OCI-LY7 (cell line): Measurements from ENCODE around the gene SLC9A9. TPM values are rescaled to one million over a fixed set of nuclear protein-coding genes. Genes with fewer than 3 reads are reported as not detected.

ENCODE experiments used
- BruUV-seq: library from RNA; stranded (reverse); fragments of 400-500 nt; replicated peaks from 2 replicates; lab custom pipeline; 2021; lab: Mats Ljungman, UMichigan
- CTCF ChIA-PET: fragments of 300-600 bp; sonication (Branson Sonifier 250); formaldehyde crosslinking; loops from one replicate; lab custom pipeline; 2022; ENCODE audit warnings: antibody characterized with exemption; ENCODE audit not compliant: unreplicated experiment; lab: Charles Lee
- POLR2A ChIA-PET: fragments of 300-600 bp; sonication (Branson Sonifier 250); formaldehyde crosslinking; loops from one replicate; lab custom pipeline; 2022; ENCODE audit warnings: antibody characterized with exemption; lab: Charles Lee
- DNase-seq: peaks from one replicate; pipeline ENCODE4 v3.0.0-alpha.2; 2015; ENCODE audit warnings: low spot score
- H2AFZ ChIP-seq: fragments of 200-600 bp; sonication (generic), shearing (Covaris generic); 2 replicates; pipeline ENCODE4 v1.6.1; 2014; ENCODE audit warnings: mild to moderate bottlenecking, antibody characterized with exemption, low read length, moderate library complexity
- H3K27ac ChIP-seq: fragments of 200-600 bp; sonication (generic); 2 replicates; pipeline ENCODE4 v1.5.1; 2014; ENCODE audit warnings: mixed run types, low read depth, mild to moderate bottlenecking, moderate library complexity, low read length, inconsistent platforms; ENCODE audit not compliant: poor library complexity, severe bottlenecking
- H3K36me3 ChIP-seq: fragments of 200-600 bp; sonication (generic); 2 replicates; pipeline ENCODE4 v1.6.1; 2014; ENCODE audit warnings: mild to moderate bottlenecking, antibody characterized with exemption, low read length, moderate library complexity, mixed read lengths; ENCODE audit not compliant: insufficient read depth
- H3K4me1 ChIP-seq: fragments of 200-600 bp; sonication (generic); 2 replicates; pipeline ENCODE4 v1.5.1; 2014; ENCODE audit warnings: mild to moderate bottlenecking, low read length; ENCODE audit not compliant: insufficient read depth, poor library complexity, severe bottlenecking
- H3K4me2 ChIP-seq: fragments of 200-600 bp; sonication (generic); 2 replicates; pipeline ENCODE4 v1.6.1; 2014; ENCODE audit warnings: mild to moderate bottlenecking, low read length
- H3K4me3 ChIP-seq: fragments of 200-600 bp; sonication (generic); 2 replicates; pipeline ENCODE4 v1.5.1; 2014; ENCODE audit warnings: mild to moderate bottlenecking, low read depth, low read length; ENCODE audit not compliant: poor library complexity, severe bottlenecking
- H3K79me2 ChIP-seq: fragments of 200-600 bp; sonication (generic); 2 replicates; pipeline ENCODE4 v1.6.1; 2016; ENCODE audit warnings: low read depth, mild to moderate bottlenecking, low read length, moderate library complexity, mixed read lengths; ENCODE audit not compliant: insufficient read depth
- H3K9me2 ChIP-seq: fragments of 200-600 bp; sonication (generic); 2 replicates; pipeline ENCODE4 v1.6.1; 2016; ENCODE audit warnings: mild to moderate bottlenecking, low read length, mixed read lengths; ENCODE audit not compliant: insufficient read depth
- H3K9me3 ChIP-seq: fragments of 200-600 bp; sonication (generic); 2 replicates; pipeline ENCODE4 v1.6.1; 2014; ENCODE audit warnings: mild to moderate bottlenecking, mixed run types, low read length, mixed read lengths
- H4K20me1 ChIP-seq: fragments of 200-600 bp; sonication (generic); 2 replicates; pipeline ENCODE4 v1.6.1; 2014; ENCODE audit warnings: mild to moderate bottlenecking, antibody characterized with exemption, low read length, moderate library complexity, mixed read lengths; ENCODE audit not compliant: insufficient read depth
- CTCF ChIP-seq: fragments of 200-600 bp; sonication (generic); conservative IDR thresholded peaks from 2 replicates; pipeline ENCODE4 v1.5.1; 2014; ENCODE audit warnings: mild to moderate bottlenecking, antibody characterized with exemption, low read length, moderate library complexity, mixed read lengths
- EZH2phosphoT487 ChIP-seq: fragments of 200-600 bp; sonication (generic); IDR thresholded peaks from 2 replicates; pipeline ENCODE4 v1.6.1; 2018; ENCODE audit warnings: low read depth, borderline replicate concordance, mild to moderate bottlenecking, mixed run types, antibody characterized with exemption, low read length, moderate library complexity, mixed read lengths
- intact Hi-C: fragments of 100-400 bp; cut with micrococcal nuclease; formaldehyde crosslinking; loops from one replicate; pipeline ENCODE4 v1.10.0; 2022; ENCODE audit not compliant: unreplicated experiment
- total RNA-seq, 2 experiments: library from RNA; depleted of rRNA in 1 of 2; stranded (reverse); fragments of >200 nt in 1 of 2; shearing (Covaris generic) in 1 of 2; gene quantifications; 2 replicates each; pipeline ENCODE4 v1.2.3, GENCODE V29; 2014 to 2022

The SLC9A9 gene
- total RNA-seq, 2 experiments from 2014 or later = 9.3 to 14.8 TPM

- Histone ChIP-seq H3K9me2 (no peaks in the 10 kb centered on the region), H3K4me1 (no peaks in the 10 kb centered on the region), H3K9me3 (no peaks in the 10 kb centered on the region), H3K36me3 (no peaks in the 10 kb centered on the region), H3K27ac (no peak overlapping the region), H3K4me3 (no peak overlapping the region), H4K20me1 (no peaks in the 10 kb centered on the region), H2AFZ (no peak overlapping the region), H3K4me2 (no peak overlapping the region), H3K79me2 (no peaks in the 10 kb centered on the region)
- intact Hi-C loops = no loop called here
- POLR2A ChIA-PET = no interaction called here
- BruUV-seq = no TSS peak
- DNase-seq = no peak
- no peak for TF ChIP-seq EZH2phosphoT487
- no peak for TF ChIP-seq CTCF
- CTCF ChIA-PET = no interaction called here
Observed at GRCh38 chr3:143576568-143577270, 271.5 kb downstream of the SLC9A9 start.

GRCh38 chr3:143574933-143575332, 273.3 kb downstream of the SLC9A9 start:
- ChIA-PET CTCF (no interaction called here), POLR2A (no interaction called here)
- no peak overlapping the region for H2AFZ ChIP-seq
- no peaks in the 10 kb centered on the region for H3K4me1 ChIP-seq
- H3K27ac ChIP-seq = no peak overlapping the region
- H3K79me2 ChIP-seq = no peaks in the 10 kb centered on the region
- no peak overlapping the region for H3K4me2 ChIP-seq
- DNase-seq = no peak
- no peaks in the 10 kb centered on the region for H4K20me1 ChIP-seq
- TF ChIP-seq CTCF = no peak
- no peak for TF ChIP-seq EZH2phosphoT487
- no TSS peak for BruUV-seq
- no peaks in the 10 kb centered on the region for H3K9me2 ChIP-seq
- no peaks in the 10 kb centered on the region for H3K9me3 ChIP-seq
- H3K36me3 ChIP-seq = no peaks in the 10 kb centered on the region
- H3K4me3 ChIP-seq = no peak overlapping the region
- intact Hi-C loops = no loop called here

GRCh38 chr3:143573610-143574303, 274.5 kb downstream of the SLC9A9 start:
- intact Hi-C loops = no loop called here
- no peak overlapping the region for H3K27ac ChIP-seq
- no peak overlapping the region for H3K4me3 ChIP-seq
- ChIA-PET POLR2A (interaction anchor here (0.6 to 1.1 kb wide), 2 partner anchors 88 to 351 kb away, joined by 3 to 6 read pairs; no protein-coding TSS in a partner anchor), CTCF (no interaction called here)
- no peaks in the 10 kb centered on the region for H3K79me2 ChIP-seq
- TF ChIP-seq EZH2phosphoT487 (no peak), CTCF (no peak)
- no peak overlapping the region for H2AFZ ChIP-seq
- no peak for DNase-seq
- no TSS peak for BruUV-seq
- no peaks in the 10 kb centered on the region for H3K9me2 ChIP-seq
- H3K4me2 ChIP-seq = no peak overlapping the region
- H4K20me1 ChIP-seq = no peaks in the 10 kb centered on the region
- no peaks in the 10 kb centered on the region for H3K36me3 ChIP-seq
- H3K9me3 ChIP-seq = no peaks in the 10 kb centered on the region
- H3K4me1 ChIP-seq = no peaks in the 10 kb centered on the region
